ENCODE data around the gene LCMT1.

DNA sequence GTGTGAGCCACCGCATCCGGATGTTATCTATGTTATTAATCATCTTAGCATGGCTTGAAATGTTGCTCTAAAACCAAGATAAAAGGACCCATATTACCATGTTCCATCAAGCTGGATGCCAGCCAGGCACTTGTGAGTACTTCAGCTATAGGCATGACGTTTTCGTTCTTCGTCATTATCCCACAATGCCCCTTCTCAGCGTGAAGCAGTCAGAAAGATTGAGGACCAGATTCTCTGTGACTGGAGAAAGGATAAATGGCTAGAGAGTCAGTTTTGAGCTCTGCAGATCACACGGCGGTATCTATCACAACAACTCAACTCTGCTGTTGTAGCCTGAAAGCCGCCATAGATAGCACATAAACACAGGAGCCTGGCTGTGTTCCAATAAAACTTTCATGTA is 29.8 kb upstream of the LCMT1 start:
- no peak for TF ChIP-seq RAD21 (IDR thresholded peaks at IDR 0.05; ENCODE audit: low read length)
- TF ChIP-seq POLR2A (IDR thresholded peaks at IDR 0.05; ENCODE audit: low read depth, low read length) = no peak
- TF ChIP-seq, protein P1, sequence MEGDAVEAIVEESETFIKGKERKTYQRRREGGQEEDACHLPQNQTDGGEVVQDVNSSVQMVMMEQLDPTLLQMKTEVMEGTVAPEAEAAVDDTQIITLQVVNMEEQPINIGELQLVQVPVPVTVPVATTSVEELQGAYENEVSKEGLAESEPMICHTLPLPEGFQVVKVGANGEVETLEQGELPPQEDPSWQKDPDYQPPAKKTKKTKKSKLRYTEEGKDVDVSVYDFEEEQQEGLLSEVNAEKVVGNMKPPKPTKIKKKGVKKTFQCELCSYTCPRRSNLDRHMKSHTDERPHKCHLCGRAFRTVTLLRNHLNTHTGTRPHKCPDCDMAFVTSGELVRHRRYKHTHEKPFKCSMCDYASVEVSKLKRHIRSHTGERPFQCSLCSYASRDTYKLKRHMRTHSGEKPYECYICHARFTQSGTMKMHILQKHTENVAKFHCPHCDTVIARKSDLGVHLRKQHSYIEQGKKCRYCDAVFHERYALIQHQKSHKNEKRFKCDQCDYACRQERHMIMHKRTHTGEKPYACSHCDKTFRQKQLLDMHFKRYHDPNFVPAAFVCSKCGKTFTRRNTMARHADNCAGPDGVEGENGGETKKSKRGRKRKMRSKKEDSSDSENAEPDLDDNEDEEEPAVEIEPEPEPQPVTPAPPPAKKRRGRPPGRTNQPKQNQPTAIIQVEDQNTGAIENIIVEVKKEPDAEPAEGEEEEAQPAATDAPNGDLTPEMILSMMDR (conservative IDR thresholded peaks at IDR 0.05; ENCODE audit: low read depth, low read length) = no peak
- no peak for TF ChIP-seq SMC3 (IDR thresholded peaks at IDR 0.05; ENCODE audit: low read depth, low read length)
- TF ChIP-seq, protein P2, sequence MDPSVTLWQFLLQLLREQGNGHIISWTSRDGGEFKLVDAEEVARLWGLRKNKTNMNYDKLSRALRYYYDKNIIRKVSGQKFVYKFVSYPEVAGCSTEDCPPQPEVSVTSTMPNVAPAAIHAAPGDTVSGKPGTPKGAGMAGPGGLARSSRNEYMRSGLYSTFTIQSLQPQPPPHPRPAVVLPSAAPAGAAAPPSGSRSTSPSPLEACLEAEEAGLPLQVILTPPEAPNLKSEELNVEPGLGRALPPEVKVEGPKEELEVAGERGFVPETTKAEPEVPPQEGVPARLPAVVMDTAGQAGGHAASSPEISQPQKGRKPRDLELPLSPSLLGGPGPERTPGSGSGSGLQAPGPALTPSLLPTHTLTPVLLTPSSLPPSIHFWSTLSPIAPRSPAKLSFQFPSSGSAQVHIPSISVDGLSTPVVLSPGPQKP (IDR thresholded peaks at IDR 0.05; ENCODE audit: borderline replicate concordance, low read depth, low read length) = no peak

Data from IMR-90 (cell line).